Activated CD8-positive, alpha-beta memory T cell treated with anti-CD3 and anti-CD28 coated beads for 1 hour (primary cell): ENCODE data around the gene MPO.

Source experiments
- DNase-seq, 2 donors: peaks; one replicate each; pipeline ENCODE4 v3.0.0-alpha.2; 2020; ENCODE audit warnings: low read depth in 1 of 2; ENCODE audit errors: extremely low read depth in 1 of 2

The MPO gene

GRCh38 chr17:58279736-58280479 lies 827 bp downstream of the MPO start:
- DNase-seq = no peak

DNA sequence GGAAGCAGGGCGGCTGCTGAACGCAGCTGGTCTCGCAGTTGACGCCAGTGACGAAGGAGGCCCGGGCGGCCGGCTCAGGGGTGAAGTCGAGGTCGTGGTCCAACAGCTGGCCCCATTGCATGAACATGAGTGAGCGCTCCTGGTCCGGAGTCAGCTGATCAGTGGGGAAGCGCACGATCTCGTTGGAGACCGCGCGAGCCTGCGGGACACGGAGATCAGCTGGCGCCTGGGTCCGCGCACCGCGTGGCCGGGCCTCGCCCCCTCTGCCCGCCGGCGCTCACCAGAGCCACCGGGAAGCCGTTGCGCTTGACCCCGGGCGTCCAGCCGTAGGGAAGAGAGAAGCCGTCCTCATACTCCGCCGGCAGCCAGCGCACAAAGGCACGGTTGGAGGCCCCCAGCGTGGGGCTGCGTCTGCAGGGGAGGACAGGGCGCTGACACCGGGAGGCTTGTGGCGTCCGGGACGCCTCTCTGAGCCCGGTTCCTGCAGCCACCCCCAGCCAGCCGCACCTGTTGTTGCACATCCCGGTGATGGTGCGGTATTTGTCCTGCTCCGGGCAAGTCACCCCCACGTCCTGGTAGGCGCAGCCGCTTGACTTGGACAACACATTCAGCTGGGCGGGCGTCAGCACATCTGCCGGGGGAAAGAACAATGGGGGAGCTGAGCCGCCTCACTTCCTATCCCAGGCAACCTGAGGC lies 1.6 kb downstream of the MPO start:
- no peak for DNase-seq

DNA sequence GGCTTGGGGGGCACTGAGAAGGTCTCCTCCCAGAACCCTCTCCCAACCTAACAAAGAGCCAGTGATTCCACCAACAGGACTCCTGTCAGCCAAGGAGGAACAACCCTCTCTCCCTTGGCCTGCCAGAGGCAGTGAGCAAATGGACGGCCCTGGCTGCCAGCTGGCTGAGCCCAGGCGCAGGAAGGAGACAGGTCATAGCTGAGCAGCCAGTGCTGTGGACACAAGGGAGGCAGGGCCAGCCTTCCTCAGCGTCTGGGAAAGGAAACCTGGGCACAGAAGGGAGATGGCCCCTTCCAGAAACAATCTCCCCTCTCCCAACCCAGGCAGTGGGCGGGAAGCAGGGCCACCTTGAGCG lies 2.1 kb downstream of the MPO start:
- DNase-seq = no peak

DNA sequence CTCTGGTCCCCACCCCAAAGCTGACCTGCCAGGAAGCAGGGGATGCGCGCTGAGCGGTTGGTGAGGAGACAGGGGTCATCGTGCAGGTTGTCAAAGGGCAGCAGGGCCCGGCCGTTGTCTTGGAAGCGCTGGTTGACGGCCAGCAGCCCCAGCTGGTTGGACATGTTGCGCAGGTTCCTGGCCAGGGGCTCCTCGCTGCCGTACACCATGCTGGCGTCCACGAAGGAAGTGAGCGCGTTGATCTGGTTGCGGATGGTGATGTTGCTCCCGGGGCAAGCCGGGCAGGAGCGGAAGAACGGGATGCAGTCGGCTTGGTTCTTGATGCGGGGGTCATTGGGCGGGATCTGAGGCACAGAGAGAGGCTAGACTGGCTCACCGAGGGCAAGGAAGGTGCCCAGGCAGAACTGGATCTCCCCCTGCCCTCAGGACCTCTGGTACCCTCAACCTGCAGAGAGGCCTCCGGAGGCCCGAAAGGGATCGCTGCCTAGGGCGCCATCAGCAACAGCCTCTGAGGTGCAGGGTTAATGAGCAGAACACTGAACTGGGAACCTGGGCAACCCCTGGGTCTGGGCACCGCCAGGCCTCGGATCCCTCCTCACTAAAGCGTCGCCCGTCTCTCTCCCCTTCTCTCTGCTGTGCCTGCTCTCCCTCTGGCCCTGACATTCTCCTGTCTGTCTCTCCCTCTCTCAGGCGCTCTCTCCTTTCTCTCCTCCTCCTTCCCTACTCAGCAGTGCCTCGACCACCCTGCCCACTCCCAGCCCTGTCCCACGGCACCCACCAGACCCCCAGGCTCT lies 2.7 kb downstream of the MPO start:
- DNase-seq = no peak

- no peak for DNase-seq
Measured at GRCh38 chr17:58277107-58277801, 3.5 kb downstream of the MPO start.

GRCh38 chr17:58276423-58276822 lies 4.3 kb downstream of the MPO start:
- no peak for DNase-seq

DNA sequence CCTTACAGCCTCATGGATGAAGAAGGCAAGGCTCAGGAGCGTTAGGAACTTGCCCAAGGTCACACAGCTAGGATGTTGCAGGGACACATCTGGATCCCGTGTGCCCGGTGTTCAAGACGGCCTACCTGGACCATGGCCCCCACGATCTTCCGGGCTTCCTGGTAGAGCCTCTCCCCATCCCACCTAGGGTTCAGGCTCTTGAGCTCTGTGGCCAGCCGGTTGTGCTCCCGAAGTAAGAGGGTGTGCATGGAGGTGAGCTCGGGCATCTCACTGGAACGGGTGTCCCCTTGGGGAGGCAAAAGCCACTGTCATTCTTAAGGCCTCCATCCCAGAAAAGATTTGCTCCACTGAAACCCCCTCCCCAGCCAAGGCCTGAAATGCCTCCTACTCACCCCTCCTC lies 5.3 kb downstream of the MPO start:
- DNase-seq = no peak

DNA sequence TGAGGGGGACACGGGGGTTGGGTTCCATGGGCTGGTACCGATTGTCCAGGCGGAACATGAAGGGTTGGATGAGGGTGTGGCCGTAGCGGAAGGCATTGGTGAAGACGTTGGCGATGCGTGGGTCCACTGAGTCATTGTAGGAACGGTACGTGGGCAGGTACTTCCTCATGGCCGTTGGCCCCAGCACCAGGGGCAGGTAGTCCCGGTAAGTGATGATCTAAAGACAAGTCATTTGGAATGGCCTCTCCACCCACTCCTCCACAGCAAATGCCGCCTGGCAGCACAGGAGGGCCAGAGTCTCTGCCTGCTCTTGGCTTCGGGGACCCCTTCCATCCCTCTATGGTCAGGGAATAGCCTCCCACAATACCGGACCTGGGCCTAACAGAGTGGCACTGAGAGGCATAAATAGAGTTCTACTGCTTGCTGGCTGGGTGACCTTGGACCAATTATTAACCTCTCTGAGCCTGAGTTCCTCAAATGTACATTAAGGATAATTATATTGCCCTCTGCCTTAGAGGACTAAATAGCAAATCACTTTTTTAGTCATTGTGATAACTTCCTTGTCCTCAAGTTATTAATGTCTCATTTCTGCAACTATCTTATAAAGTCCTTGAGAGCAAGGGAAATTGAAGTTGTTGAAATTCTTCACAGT lies 7.2 kb downstream of the MPO start:
- no peak for DNase-seq

DNA sequence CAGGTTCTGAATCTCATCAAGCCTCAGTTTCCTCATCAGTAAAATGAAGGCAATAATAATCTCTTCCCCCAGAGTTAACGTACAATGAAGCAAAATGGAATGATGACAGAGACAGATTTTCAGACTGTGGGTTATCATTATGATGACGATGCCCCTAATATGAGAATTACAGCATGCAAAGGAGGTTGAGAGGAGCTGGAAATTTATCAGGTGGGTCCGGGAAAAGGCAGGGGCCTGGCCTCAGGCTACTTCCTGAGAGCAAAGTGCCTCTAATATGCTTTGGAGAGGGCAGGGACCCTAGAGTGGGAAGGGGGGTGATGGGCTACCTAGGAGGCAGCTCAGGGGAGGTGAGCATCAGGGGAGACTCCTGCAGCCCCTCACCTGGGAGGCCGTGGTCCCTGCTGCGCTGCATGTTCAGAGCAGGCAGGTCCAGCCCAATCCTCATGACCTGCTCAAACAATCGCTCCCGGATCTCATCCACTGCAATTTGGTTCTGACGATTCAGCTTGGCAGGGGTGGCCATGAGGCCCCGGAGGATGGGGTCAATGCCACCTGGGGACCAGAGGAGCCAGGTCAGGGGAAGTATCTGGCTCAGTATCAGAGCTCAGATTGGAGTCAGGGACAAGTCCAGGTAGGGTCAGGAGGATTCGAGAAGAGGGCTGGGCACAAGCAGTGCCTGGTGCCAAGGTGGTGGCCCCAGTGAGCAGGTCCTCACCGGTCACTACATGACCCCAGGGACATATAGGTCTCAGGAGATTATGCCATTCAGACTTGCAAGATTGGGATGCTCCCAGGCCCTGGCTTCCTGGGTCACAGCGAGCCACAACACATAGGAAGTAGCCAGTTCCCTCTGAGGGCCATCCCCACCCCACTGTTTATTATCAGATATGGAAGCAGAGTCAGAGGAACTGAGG lies 8.1 kb downstream of the MPO start:
- DNase-seq = no peak

DNA sequence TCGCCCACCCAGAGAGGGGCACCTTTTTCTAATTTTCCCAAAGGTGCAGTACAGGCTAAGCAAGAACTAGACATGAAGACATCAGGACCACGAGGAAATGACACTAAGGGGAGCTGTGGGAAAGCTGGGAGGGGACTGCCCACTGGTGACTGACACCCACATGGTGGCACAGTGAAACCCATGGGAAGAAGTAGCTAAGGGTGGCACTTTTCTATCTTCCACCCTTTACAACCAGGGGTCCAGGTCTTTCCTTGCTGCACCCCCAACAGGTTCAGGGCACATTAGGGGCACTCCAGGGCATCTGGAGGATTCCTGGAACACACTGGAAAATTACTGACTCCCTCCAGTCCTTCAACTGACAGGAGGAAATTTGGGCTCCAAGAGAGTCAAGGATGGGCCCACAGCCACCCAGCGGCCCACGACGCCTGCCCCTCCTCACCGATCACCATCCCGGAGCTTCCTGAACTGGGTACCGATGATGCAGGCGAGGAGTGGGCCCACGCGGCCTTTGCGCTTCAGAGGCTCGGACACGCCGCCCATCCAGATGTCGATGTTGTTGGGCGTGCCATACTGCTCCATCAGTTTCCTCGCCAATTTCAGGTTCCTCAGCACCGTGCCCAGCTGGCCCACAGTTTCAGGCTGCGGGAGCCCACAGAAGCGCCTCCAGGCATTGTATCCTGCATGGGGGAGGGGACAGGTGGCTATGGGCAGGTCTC lies 9.4 kb downstream of the MPO start:
- DNase-seq = no peak

DNA sequence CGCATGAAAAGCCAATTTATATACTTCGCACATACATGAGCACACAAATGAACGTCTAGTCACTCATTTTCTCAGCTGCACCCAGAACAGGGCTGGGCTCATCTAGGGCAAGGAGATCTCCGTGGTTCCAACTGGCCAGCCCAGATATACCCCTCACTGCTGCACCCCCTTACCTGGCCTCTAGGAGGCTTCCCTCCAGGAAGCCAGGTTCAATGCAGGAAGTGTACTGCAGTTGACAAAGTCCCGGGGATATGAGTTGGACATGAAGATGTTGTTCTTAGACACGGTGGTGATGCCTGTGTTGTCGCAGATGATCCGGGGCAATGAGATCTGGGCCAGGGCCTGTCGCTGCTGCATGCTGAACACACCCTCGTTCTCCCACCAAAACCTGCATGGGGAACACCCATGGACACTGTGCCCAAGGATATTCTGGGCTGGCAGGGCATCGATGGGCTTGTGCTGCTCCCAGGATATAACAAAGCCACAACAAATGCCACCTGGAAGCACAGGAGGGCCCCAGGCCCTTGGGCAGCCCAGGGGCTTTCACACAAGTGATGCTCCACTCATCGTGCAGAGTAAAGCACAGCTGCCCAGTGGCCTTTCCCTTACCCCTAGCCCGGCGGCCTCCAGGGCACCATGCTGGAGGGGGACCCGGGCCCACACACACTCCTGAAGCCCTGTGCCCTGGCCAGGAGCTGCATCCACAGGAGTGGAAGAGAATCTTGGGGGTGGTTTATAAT lies 10.1 kb downstream of the MPO start:
- DNase-seq = no peak

- DNase-seq = no peak
Measured at GRCh38 chr17:58269557-58270291, 11.0 kb downstream of the MPO start.

DNA sequence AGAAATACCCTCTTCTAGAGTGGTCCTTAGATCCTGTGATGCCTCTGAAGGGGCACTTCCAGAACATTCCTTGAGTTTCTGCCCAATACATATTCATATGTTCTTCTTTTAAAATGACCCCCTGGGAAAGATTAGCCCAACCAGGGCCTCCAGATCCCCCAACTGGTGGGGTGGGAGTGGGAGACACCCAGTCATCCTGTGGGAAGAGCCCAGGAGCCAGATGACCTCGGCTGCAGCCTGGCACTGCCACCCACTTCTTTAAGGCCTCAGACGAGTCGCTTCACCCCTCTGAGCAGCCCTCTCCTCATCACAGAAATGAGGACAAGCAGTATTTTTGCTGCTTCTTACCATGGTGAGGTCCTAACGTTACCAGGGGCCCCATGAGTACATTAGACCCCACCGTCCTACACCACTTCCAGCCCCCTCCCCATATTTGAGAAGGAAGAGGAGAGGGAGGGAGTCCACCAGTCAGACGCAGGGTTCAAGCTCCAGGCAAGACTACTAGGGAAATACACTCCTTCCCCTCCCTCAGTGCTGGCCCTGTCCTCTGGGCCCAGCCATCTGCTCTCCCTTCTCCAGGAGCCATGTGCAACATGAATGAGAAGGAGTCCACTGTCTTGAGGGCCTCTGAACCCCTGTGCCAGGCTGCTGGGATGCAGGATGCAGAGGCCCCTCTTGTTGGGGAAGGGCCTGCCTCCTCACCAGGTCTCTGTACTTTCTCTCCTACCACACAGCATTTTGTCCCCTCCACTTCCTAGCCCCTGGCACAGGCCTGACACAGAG lies 11.8 kb downstream of the MPO start:
- no peak for DNase-seq

- no peak for DNase-seq
Measured at GRCh38 chr17:58268326-58268725, 12.4 kb downstream of the MPO start.

DNA sequence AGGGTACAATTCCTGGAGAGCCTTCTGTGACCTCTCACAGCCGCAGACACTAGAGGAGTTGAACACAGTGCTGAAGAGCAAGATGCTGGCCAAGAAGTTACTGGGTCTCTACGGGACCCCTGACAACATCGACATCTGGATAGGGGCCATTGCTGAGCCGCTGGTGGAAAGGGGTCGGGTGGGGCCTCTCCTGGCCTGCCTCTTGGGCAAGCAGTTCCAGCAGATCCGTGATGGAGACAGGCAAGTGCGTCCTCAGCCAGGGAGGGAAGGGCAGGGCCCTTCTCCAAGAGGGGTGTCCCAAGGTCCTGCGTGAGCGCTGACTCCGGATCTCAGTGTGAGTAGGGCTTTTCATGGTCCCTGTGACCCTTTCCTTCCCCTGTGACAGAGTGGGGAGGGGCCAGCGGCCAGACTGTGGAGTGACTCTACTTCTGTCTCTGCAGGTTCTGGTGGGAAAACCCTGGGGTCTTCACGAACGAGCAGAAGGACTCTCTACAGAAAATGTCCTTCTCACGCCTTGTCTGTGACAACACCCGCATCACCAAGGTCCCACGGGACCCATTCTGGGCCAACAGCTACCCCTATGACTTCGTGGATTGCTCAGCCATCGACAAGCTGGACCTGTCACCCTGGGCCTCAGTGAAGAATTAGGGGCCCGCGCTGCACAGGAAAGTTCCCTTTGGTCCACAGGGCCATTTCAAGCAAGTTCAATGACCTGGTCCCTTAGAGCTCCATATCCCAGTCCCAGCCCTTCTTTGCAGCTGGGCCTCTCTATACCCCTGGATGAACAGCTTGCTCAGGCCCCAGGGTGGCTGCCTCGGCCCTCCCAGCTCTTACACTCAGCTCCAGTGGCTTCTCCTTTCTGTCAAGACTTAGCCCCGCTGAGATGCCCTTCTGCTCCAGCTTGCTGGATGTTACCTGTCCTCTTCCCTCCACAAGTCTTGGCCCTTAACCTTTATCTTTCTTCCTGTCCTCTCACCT lies 13.1 kb downstream of the MPO start:
- DNase-seq = no peak
